Stimulated activated CD4-positive, alpha-beta T cell treated with anti-CD3 and anti-CD28 coated beads, Interleukin-12 subunit alpha, Interleukin-12 subunit beta, amount 100 ng/mL, for 48 hours (primary cell): ENCODE results near the gene ST6GALNAC2.

ENCODE experiments used
- DNase-seq, 3 donors: peaks; one replicate each; pipeline ENCODE4 v3.0.0-alpha.2; 2020; ENCODE audit warnings: low read depth in 2 of 3, low spot score in 1 of 3

ST6GALNAC2 gene

GRCh38 chr17:76599694-76600460 is 14.2 kb upstream of the ST6GALNAC2 start:
- no peak for DNase-seq

GRCh38 chr17:76598004-76598439 is 12.4 kb upstream of the ST6GALNAC2 start:
- DNase-seq = no peak

GRCh38 chr17:76597156-76598003 is 11.7 kb upstream of the ST6GALNAC2 start:
- no peak for DNase-seq

- DNase-seq = no peak
Measured at GRCh38 chr17:76594690-76595089, 9.0 kb upstream of the ST6GALNAC2 start.

GRCh38 chr17:76593959-76594358 is 8.3 kb upstream of the ST6GALNAC2 start:
- no peak for DNase-seq

GRCh38 chr17:76593384-76593826 is 7.7 kb upstream of the ST6GALNAC2 start:
- no peak for DNase-seq

GRCh38 chr17:76588182-76588581 is 2.5 kb upstream of the ST6GALNAC2 start:
- no peak for DNase-seq

- DNase-seq = no peak
Measured at GRCh38 chr17:76586741-76587487, 1.3 kb upstream of the ST6GALNAC2 start.

GRCh38 chr17:76585033-76585648 is 519 bp downstream of the ST6GALNAC2 start:
- DNase-seq = no peak

- DNase-seq = no peak
Measured at GRCh38 chr17:76584427-76585032, 1.1 kb downstream of the ST6GALNAC2 start.

GRCh38 chr17:76582660-76583059 is 3.0 kb downstream of the ST6GALNAC2 start:
- no peak for DNase-seq

- DNase-seq = no peak
Measured at GRCh38 chr17:76581515-76581914, 4.1 kb downstream of the ST6GALNAC2 start.

GRCh38 chr17:76579281-76579680 is 6.4 kb downstream of the ST6GALNAC2 start:
- no peak for DNase-seq

GRCh38 chr17:76578376-76578775 is 7.3 kb downstream of the ST6GALNAC2 start:
- no peak for DNase-seq

GRCh38 chr17:76577876-76578275 is 7.8 kb downstream of the ST6GALNAC2 start:
- DNase-seq = no peak

- no peak for DNase-seq
Measured at GRCh38 chr17:76576189-76576588, 9.5 kb downstream of the ST6GALNAC2 start.

- no peak for DNase-seq
Measured at GRCh38 chr17:76575570-76575969, 10.1 kb downstream of the ST6GALNAC2 start.

- DNase-seq = no peak
Measured at GRCh38 chr17:76574166-76574565, 11.5 kb downstream of the ST6GALNAC2 start.

- DNase-seq = no peak
Measured at GRCh38 chr17:76573096-76573495, 12.6 kb downstream of the ST6GALNAC2 start.

GRCh38 chr17:76572201-76572910 is 13.3 kb downstream of the ST6GALNAC2 start:
- no peak for DNase-seq
